ENCODE measurements around the gene SLC4A7.

SLC4A7 gene

DNA sequence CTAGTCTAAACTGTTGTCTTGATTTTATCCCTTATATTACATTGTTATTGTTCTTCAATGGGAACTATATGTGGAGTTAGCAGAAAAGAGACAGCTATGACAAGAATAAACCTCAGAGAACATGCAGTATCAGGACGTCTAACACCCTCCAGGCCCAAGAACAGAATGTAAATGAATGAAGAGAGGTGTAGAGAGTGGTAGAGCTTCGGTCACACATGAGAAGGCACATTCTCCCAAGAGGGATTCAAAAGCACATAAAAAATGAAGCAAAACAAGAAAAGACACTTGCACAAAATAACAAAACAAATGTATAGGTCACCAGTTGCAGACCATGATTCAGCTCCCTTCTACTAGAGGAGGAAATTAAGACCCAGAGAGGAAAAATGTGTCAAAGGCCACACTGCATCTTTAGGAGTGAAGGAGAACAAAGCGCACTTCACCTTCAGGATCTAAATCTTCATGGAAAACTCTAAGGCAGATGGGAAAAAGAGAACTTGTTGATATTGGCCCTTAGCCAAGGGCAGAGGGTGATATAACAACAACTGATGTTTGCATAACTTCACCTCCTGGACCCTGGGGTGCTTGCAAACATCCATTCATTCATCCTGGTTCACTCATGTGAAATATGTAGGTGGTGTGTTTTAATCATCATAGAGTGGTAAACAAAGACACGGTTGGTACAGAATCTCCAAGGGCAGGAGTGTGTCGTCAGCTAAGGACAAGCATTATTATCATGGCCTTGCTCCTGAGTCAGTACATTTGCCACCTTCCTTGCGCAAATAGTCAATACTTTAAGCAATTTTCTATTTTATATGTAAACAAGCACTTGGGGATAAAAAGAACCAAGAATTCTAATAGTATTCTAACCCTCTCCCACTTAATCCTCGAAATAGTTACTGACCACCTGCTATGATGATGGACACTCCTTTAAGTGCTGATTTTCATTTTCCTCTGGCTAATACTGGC, 123.8 kb downstream of the SLC4A7 start (continued):
- TF ChIP-seq, protein P1, sequence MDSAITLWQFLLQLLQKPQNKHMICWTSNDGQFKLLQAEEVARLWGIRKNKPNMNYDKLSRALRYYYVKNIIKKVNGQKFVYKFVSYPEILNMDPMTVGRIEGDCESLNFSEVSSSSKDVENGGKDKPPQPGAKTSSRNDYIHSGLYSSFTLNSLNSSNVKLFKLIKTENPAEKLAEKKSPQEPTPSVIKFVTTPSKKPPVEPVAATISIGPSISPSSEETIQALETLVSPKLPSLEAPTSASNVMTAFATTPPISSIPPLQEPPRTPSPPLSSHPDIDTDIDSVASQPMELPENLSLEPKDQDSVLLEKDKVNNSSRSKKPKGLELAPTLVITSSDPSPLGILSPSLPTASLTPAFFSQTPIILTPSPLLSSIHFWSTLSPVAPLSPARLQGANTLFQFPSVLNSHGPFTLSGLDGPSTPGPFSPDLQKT (IDR thresholded peaks at IDR 0.05; ENCODE audit: borderline replicate concordance, low read depth, low read length), result no peak
- TF ChIP-seq ZNF561 (tag by site-specific recombination; IDR thresholded peaks at IDR 0.05; ENCODE audit: borderline replicate concordance) (peak; percentile 72; the same call in 1 of the 2 replicates), ZNF2 (tag by site-specific recombination; IDR thresholded peaks at IDR 0.05) (no peak), SCRT2 (tag by site-specific recombination; IDR thresholded peaks at IDR 0.05) (peak; percentile 82), ZNF114 (tag by site-specific recombination; IDR thresholded peaks at IDR 0.05) (no peak), ZBTB17 (tag by site-specific recombination; IDR thresholded peaks at IDR 0.05) (peak; percentile 61; the same call in 1 of the 2 replicates), ZNF211 (tag by site-specific recombination; IDR thresholded peaks at IDR 0.05; ENCODE audit: low read depth) (no peak), SETDB1 (IDR thresholded peaks at IDR 0.05; ENCODE audit: insufficient read length, low read length) (no peak), ZNF777 (tag by site-specific recombination; IDR thresholded peaks at IDR 0.05; ENCODE audit: borderline replicate concordance) (no peak), ZBTB8A (tag by site-specific recombination; IDR thresholded peaks at IDR 0.05) (peak; percentile 17; the same call in 1 of the 2 replicates), ZNF544 (tag by site-specific recombination; IDR thresholded peaks at IDR 0.05) (no peak), ZNF394 (tag by site-specific recombination; IDR thresholded peaks at IDR 0.05; ENCODE audit: borderline replicate concordance) (no peak), OSR2 (tag by site-specific recombination; IDR thresholded peaks at IDR 0.05) (peak; percentile 58; the same call in 1 of the 2 replicates), ZNF423 (tag by site-specific recombination; IDR thresholded peaks at IDR 0.05) (peak; percentile 83), ZNF654 (tag by site-specific recombination; IDR thresholded peaks at IDR 0.05; ENCODE audit: low read depth) (no peak), ZNF623 (tag by site-specific recombination; IDR thresholded peaks at IDR 0.05) (no peak), ZBTB48 (tag by site-specific recombination; IDR thresholded peaks at IDR 0.05) (peak; percentile 57), IKZF3 (tag by site-specific recombination; IDR thresholded peaks at IDR 0.05) (peak; percentile 37; the same call in 1 of the 2 replicates), TCF7L2 (IDR thresholded peaks at IDR 0.05; ENCODE audit: borderline replicate concordance, low read depth, low read length) (0 out of 2 replicates have a peak, but pooled peaks have one; percentile 6), ZNF324 (tag by site-specific recombination; IDR thresholded peaks at IDR 0.05) (0 out of 2 replicates have a peak, but pooled peaks have one; percentile 36), ZXDB (tag by site-specific recombination; IDR thresholded peaks at IDR 0.05) (no peak; the same call in 1 of the 2 replicates), ZNF133 (tag by site-specific recombination; IDR thresholded peaks at IDR 0.05) (no peak), ZNF629 (tag by site-specific recombination; IDR thresholded peaks at IDR 0.05) (0 out of 2 replicates have a peak, but pooled peaks have one; percentile 43), FEZF1 (tag by site-specific recombination; IDR thresholded peaks at IDR 0.05) (peak; percentile 64), ZNF514 (tag by site-specific recombination; IDR thresholded peaks at IDR 0.05) (no peak), GLIS1 (tag by site-specific recombination; IDR thresholded peaks at IDR 0.05) (peak; percentile 77)
- TF ChIP-seq, protein P2, sequence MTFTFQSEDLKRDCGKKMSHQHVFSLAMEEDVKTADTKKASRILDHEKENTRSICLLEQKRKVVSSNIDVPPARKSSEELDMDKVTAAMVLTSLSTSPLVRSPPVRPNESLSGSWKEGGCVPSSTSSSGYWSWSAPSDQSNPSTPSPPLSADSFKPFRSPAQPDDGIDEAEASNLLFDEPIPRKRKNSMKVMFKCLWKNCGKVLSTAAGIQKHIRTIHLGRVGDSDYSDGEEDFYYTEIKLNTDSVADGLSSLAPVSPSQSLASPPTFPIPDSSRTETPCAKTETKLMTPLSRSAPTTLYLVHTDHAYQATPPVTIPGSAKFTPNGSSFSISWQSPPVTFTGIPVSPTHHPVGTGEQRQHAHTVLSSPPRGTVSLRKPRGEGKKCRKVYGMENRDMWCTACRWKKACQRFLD (tag by site-specific recombination; IDR thresholded peaks at IDR 0.05), result no peak
- TF ChIP-seq, protein P3, sequence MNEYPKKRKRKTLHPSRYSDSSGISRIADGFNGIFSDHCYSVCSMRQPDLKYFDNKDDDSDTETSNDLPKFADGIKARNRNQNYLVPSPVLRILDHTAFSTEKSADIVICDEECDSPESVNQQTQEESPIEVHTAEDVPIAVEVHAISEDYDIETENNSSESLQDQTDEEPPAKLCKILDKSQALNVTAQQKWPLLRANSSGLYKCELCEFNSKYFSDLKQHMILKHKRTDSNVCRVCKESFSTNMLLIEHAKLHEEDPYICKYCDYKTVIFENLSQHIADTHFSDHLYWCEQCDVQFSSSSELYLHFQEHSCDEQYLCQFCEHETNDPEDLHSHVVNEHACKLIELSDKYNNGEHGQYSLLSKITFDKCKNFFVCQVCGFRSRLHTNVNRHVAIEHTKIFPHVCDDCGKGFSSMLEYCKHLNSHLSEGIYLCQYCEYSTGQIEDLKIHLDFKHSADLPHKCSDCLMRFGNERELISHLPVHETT (tag by site-specific recombination; IDR thresholded peaks at IDR 0.05), result no peak
- TF ChIP-seq, protein P4, sequence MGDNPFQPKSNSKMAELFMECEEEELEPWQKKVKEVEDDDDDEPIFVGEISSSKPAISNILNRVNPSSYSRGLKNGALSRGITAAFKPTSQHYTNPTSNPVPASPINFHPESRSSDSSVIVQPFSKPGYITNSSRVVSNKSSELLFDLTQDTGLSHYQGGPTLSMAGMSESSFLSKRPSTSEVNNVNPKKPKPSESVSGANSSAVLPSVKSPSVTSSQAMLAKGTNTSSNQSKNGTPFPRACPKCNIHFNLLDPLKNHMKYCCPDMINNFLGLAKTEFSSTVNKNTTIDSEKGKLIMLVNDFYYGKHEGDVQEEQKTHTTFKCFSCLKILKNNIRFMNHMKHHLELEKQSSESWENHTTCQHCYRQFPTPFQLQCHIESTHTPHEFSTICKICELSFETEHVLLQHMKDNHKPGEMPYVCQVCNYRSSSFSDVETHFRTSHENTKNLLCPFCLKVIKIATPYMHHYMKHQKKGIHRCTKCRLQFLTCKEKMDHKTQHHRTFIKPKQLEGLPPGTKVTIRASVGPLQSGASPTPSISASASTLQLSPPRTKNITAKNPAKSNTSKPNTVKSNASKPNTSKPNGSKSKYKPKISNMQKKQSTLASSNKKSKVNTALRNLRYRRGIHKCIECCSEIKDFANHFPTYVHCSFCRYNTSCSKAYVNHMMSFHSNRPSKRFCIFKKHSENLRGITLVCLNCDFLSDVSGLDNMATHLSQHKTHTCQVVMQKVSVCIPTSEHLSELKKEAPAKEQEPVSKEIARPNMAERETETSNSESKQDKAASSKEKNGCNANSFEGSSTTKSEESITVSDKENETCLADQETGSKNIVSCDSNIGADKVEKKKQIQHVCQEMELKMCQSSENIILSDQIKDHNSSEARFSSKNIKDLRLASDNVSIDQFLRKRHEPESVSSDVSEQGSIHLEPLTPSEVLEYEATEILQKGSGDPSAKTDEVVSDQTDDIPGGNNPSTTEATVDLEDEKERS (tag by site-specific recombination; IDR thresholded peaks at IDR 0.05), result no peak
- TF ChIP-seq, protein P5, sequence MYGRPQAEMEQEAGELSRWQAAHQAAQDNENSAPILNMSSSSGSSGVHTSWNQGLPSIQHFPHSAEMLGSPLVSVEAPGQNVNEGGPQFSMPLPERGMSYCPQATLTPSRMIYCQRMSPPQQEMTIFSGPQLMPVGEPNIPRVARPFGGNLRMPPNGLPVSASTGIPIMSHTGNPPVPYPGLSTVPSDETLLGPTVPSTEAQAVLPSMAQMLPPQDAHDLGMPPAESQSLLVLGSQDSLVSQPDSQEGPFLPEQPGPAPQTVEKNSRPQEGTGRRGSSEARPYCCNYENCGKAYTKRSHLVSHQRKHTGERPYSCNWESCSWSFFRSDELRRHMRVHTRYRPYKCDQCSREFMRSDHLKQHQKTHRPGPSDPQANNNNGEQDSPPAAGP (tag by site-specific recombination; IDR thresholded peaks at IDR 0.05), result no peak
- TF ChIP-seq, protein P6, sequence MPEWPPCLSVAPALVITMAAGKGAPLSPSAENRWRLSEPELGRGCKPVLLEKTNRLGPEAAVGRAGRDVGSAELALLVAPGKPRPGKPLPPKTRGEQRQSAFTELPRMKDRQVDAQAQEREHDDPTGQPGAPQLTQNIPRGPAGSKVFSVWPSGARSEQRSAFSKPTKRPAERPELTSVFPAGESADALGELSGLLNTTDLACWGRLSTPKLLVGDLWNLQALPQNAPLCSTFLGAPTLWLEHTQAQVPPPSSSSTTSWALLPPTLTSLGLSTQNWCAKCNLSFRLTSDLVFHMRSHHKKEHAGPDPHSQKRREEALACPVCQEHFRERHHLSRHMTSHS (tag by site-specific recombination; IDR thresholded peaks at IDR 0.05), result no peak
